ENCODE results near the gene ST6GALNAC3.

GRCh38 chr1:76379506-76379905, 305.0 kb downstream of the ST6GALNAC3 start:
- no peak for TF ChIP-seq CTCF (IDR thresholded peaks at IDR 0.05; ENCODE audit: low read depth, low read length, poor library complexity, severe bottlenecking)
- no peak for TF ChIP-seq EZH2phosphoT487 (IDR thresholded peaks at IDR 0.05; ENCODE audit: borderline replicate concordance, low read length)
